ENCODE results near the gene RNF125. TPM values are rescaled to one million over a fixed set of nuclear protein-coding genes. Genes with fewer than 3 reads are reported as not detected.
"Not testable (repeated sequence)": the region's sequence is repeated elsewhere in the genome, so short reads cannot be mapped to it uniquely, and the experiment has no call there.

RNF125 gene
- total RNA-seq, 1 donor from 2014 or later: 3.8 TPM

- peak; percentile 62 for DNase-seq
- peak; percentile 65 for ATAC-seq (ENCODE audit: poor library complexity)
- intact Hi-C loops (cut with DNase I): loop anchor here (5.0 kb wide), 1 partner anchor 37 kb away; no protein-coding TSS in a partner anchor
Observed at GRCh38 chr18:32019251-32019948, 775 bp downstream of the RNF125 start.

- ATAC-seq (ENCODE audit: poor library complexity): not testable (repeated sequence)
- intact Hi-C loops (cut with DNase I): loop anchor here (5.0 to 10.0 kb wide), 2 partner anchors 38 to 65 kb away; no protein-coding TSS in a partner anchor
Observed at GRCh38 chr18:32019949-32020625, 1.5 kb downstream of the RNF125 start.

GRCh38 chr18:32021756-32022564, 3.3 kb downstream of the RNF125 start:
- no peak for ATAC-seq (ENCODE audit: poor library complexity)
- intact Hi-C loops (cut with DNase I): loop anchor here (10.0 kb wide), 1 partner anchor 63 kb away; no protein-coding TSS in a partner anchor

More at GRCh38 chr18:32019949-32020625, 1.5 kb downstream of the RNF125 start:
- DNase-seq: not testable (repeated sequence)

GRCh38 chr18:32025744-32026143, 7.1 kb downstream of the RNF125 start:
- ATAC-seq (ENCODE audit: poor library complexity): no peak
- no peak for DNase-seq
- intact Hi-C loops (cut with DNase I): loop anchor here (10.0 kb wide), 1 partner anchor 59 kb away; no protein-coding TSS in a partner anchor

More at GRCh38 chr18:32021756-32022564, 3.3 kb downstream of the RNF125 start:
- no peak for DNase-seq

- intact Hi-C loops (cut with DNase I): loop anchor here (10.0 kb wide), 1 partner anchor 58 kb away; no protein-coding TSS in a partner anchor
- ATAC-seq (ENCODE audit: poor library complexity) (no peak), DNase-seq (no peak)
Observed at GRCh38 chr18:32026491-32027086, 8.0 kb downstream of the RNF125 start.

GRCh38 chr18:32029558-32029957, 10.9 kb downstream of the RNF125 start:
- ATAC-seq (ENCODE audit: poor library complexity) (no peak), DNase-seq (no peak)
- intact Hi-C loops (cut with DNase I): loop anchor here (10.0 kb wide), 1 partner anchor 55 kb away; no protein-coding TSS in a partner anchor

- ATAC-seq (ENCODE audit: poor library complexity) (no peak), DNase-seq (no peak)
- intact Hi-C loops (cut with DNase I): no loop called here
Observed at GRCh38 chr18:32032609-32033008, 14.0 kb downstream of the RNF125 start.

GRCh38 chr18:32036506-32037180, 18.0 kb downstream of the RNF125 start:
- ATAC-seq (ENCODE audit: poor library complexity): no peak
- no peak for DNase-seq
- intact Hi-C loops (cut with DNase I): no loop called here

GRCh38 chr18:32037616-32038015, 19.0 kb downstream of the RNF125 start:
- intact Hi-C loops (cut with DNase I): no loop called here
- no peak for ATAC-seq (ENCODE audit: poor library complexity)
- no peak for DNase-seq

GRCh38 chr18:32040936-32041335, 22.3 kb downstream of the RNF125 start:
- DNase-seq: no peak
- ATAC-seq (ENCODE audit: poor library complexity): no peak
- intact Hi-C loops (cut with DNase I): no loop called here

- DNase-seq (no peak), ATAC-seq (ENCODE audit: poor library complexity) (no peak)
- intact Hi-C loops (cut with DNase I): no loop called here
Observed at GRCh38 chr18:32042337-32042736, 23.7 kb downstream of the RNF125 start.

- ATAC-seq (ENCODE audit: poor library complexity) (peak; percentile 90), DNase-seq (peak; percentile 66)
- intact Hi-C loops (cut with DNase I): no loop called here
Observed at GRCh38 chr18:32048507-32049091, 30.0 kb downstream of the RNF125 start.

- peak; percentile 66 for ATAC-seq (ENCODE audit: poor library complexity)
- peak; percentile 68 for DNase-seq
- intact Hi-C loops (cut with DNase I): no loop called here
Observed at GRCh38 chr18:32049393-32050171, 31.0 kb downstream of the RNF125 start.

GRCh38 chr18:32056613-32057358, 38.2 kb downstream of the RNF125 start:
- intact Hi-C loops (cut with DNase I): no loop called here
- no peak for ATAC-seq (ENCODE audit: poor library complexity)
- DNase-seq: no peak

- DNase-seq (no peak), ATAC-seq (ENCODE audit: poor library complexity) (no peak)
- intact Hi-C loops (cut with DNase I): no loop called here
Observed at GRCh38 chr18:32057624-32058165, 39.1 kb downstream of the RNF125 start.

GRCh38 chr18:32060026-32060425, 41.4 kb downstream of the RNF125 start:
- no peak for ATAC-seq (ENCODE audit: poor library complexity)
- intact Hi-C loops (cut with DNase I): no loop called here
- DNase-seq: no peak

Measured in Right ventricle myocardium superior (tissue), 1 donor.